ENCODE results near the gene RAC2. TPM values are rescaled to one million over a fixed set of nuclear protein-coding genes. Genes with fewer than 3 reads are reported as not detected.

RAC2 gene
- total and polyA plus RNA-seq, 11 donors = 1.3 to 60.5 (median 3.8) TPM

DNA sequence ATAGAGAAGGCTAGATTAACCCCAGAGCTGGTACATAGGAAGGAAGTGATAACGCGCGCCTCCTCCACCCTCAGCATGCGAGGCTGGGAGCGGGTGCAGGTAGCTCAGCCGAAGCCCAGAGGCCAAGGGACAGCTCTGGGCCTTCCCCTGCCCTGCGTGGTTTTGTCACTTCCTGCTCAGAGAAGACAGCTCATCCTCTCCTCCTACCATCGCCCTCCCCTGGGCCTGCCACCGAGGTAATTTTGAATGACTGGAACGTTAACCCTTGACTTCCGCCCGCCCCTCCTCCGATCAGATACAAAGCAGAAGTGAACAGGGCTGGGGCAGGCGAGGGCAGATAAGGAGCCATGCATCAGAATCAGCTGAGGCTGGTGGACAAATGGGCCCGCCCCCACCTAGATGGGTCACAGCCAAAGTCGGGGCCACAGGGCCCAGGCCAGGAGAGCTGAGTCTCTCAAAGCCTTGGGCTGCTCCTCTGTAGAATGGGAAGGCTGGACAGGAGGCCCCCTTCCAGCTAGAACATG is 1.6 kb downstream of the RAC2 start:
- peak overlapping the region in 4 of 12 donors; percentile 33 to 77 (median 43) for H3K4me3 ChIP-seq
- H3K9me3 ChIP-seq = no peaks in the 10 kb centered on the region
- peaks cover 0 to 78% (median 41%) of the 10 kb centered on the region in 9 donors for H3K27me3 ChIP-seq

DNA sequence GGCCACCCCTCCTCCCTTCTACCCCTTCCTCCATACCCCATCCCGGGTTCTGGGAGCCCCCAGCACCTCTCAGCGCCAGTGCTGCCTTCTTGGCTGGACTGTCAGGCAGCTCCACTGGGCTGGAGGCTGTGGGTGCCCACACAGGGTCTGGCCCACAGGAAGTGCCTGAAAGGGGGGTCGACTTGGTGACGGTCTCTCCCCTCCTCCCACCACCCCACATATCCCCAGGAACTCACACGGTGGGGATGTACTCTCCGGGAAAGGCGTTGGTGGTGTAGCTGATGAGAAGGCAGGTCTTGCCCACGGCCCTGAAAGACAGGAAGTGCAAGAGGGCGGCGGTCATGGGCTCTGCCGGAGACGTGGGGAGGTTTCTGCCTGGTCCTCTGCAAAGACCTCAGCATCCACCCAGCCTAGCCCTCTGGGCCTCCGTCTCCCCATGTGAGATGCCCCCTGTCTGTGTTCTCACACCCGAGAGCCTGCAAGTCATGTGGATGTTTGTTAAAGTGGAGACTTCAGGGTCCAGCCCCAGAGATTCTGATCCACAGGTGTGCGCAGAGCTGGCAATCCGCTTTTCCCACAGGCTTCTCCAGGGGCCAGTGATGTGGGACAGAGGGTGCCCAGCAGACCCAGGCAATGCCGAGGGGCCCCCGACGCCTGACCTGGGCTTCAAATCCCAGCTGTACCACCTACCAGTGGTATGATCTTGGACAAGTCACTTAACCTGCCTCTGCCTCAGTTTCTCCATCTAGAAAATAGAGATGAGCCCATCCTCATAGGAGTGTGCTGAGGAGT is 2.5 kb downstream of the RAC2 start:
- Histone ChIP-seq H3K9me3 (no peaks in the 10 kb centered on the region), H3K4me1 (peaks cover 0 to 77% (median 0%) of the 10 kb centered on the region in 12 donors), H3K4me3 (peak overlapping the region in 2 of 12 donors; percentile 48 to 77), H3K27ac (peak overlapping the region in 1 of 12 donors; percentile 90), H3K27me3 (peaks cover 0 to 84% (median 43%) of the 10 kb centered on the region in 9 donors), H3K36me3 (peaks cover 0 to 19% (median 0%) of the 10 kb centered on the region in 9 donors)
- WGBS, 4 donors = 50 to 84% (median 61%) methylated on average over 5 to 19 of the region's 19 CpGs
- DNase-seq (no peak), ATAC-seq (peak in 1 of 4 donors; percentile 14)
- TF ChIP-seq, protein P1, sequence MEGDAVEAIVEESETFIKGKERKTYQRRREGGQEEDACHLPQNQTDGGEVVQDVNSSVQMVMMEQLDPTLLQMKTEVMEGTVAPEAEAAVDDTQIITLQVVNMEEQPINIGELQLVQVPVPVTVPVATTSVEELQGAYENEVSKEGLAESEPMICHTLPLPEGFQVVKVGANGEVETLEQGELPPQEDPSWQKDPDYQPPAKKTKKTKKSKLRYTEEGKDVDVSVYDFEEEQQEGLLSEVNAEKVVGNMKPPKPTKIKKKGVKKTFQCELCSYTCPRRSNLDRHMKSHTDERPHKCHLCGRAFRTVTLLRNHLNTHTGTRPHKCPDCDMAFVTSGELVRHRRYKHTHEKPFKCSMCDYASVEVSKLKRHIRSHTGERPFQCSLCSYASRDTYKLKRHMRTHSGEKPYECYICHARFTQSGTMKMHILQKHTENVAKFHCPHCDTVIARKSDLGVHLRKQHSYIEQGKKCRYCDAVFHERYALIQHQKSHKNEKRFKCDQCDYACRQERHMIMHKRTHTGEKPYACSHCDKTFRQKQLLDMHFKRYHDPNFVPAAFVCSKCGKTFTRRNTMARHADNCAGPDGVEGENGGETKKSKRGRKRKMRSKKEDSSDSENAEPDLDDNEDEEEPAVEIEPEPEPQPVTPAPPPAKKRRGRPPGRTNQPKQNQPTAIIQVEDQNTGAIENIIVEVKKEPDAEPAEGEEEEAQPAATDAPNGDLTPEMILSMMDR (IDR thresholded peaks at IDR 0.05) = no peak
- TF ChIP-seq POLR2A (IDR thresholded peaks at IDR 0.05) = no peak
- intact Hi-C loops (cut with DNase I) = no loop called here

More for the DNA sequence above, 1.6 kb downstream of the RAC2 start:
- intact Hi-C loops (cut with DNase I) = no loop called here
- DNase-seq (peak; percentile 40 to 80 (median 62)), ATAC-seq (peak in 3 of 4 donors; percentile 60 to 69 (median 67))
- no peak for TF ChIP-seq POLR2A (IDR thresholded peaks at IDR 0.05)
- TF ChIP-seq, protein P1 (IDR thresholded peaks at IDR 0.05) = no peak
- Histone ChIP-seq H3K27ac (peak overlapping the region in 2 of 12 donors; percentile 9 to 90), H3K4me1 (peaks cover 0 to 68% (median 0%) of the 10 kb centered on the region in 12 donors), H3K36me3 (peaks cover 0 to 18% (median 0%) of the 10 kb centered on the region in 9 donors)
- WGBS, 4 donors = 24 to 43% (median 39%) methylated on average over 16 of the region's 16 CpGs

DNA sequence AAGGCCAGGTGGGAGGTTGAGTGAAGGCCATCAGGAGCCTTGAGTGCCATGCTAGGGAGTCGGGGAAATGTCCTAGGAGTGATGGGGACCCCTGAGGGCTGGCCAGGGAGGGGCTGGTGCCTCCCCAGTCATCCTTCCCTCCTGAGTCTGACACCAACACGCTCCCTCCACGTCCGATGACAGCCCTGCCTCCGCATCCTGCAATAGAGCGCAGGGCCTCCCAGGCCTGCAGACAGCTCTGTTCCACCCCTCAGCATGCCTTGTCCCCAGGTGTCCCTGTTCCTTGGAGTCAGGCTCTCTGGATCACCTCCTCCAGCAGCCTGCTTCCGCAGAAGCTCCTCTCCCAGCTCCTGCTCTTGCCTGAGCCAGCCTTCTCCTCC is 3.1 kb downstream of the RAC2 start:
- Histone ChIP-seq H3K9me3 (no peaks in the 10 kb centered on the region), H3K27me3 (peaks cover 0 to 90% (median 46%) of the 10 kb centered on the region in 9 donors), H3K36me3 (peaks cover 0 to 25% (median 0%) of the 10 kb centered on the region in 9 donors), H3K4me3 (peak overlapping the region in 1 of 12 donors; percentile 77), H3K4me1 (peaks cover 0 to 83% (median 0%) of the 10 kb centered on the region in 12 donors), H3K27ac (peak overlapping the region in 1 of 12 donors; percentile 90)
- DNase-seq (no peak), ATAC-seq (no peak)
- TF ChIP-seq, protein P1 (IDR thresholded peaks at IDR 0.05) = no peak
- TF ChIP-seq POLR2A (IDR thresholded peaks at IDR 0.05) = no peak
- intact Hi-C loops (cut with DNase I) = no loop called here
- WGBS, 4 donors = 72 to 81% (median 73%) methylated on average over 7 of the region's 7 CpGs
